Measurements from ENCODE around the gene KCNK2. TPM values are rescaled to one million over a fixed set of nuclear protein-coding genes. Genes with fewer than 3 reads are reported as not detected.

Gene KCNK2
- total RNA-seq, 1 donor from 2014 or later = 0.26 TPM

DNA sequence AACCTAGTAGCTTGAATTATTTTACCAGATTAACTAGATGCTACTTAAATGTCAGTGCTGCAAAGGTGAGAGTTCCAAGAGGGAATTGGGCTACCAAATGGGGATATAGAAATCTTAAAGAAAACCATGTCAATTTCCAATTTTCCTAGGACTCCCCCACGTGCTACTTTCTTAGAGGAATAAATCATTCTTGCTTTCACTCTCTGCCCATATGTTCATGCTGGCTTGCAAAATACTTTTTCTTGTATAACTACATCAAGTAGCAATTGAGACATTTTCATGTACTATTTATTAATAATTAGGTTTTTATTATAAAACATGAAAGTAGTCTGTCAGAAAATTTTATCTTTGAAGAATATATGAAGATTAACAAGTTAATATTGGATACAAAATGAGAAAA, 11.8 kb downstream of the KCNK2 start:
- DNase-seq (ENCODE audit: low spot score) = no peak

DNA sequence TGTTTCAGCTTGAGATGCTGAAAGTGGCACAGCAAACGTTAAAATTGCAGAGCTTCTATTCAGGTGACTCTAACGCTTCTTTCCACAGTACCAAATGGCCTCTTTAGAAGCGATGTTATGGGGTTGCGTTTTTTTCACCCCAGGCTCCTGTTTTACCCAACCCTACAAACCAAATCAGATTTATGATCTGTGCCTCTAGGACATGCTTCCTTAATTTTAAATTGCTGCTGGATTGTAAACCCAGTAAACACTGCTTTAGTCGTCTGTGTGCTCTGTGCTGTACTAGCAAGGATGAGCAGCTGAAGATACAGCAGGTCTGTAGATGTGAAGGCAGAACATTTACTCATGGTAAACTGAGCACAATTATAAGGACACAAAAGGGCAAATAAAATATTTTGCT, 13.0 kb downstream of the KCNK2 start:
- no peak for DNase-seq (ENCODE audit: low spot score)

DNA sequence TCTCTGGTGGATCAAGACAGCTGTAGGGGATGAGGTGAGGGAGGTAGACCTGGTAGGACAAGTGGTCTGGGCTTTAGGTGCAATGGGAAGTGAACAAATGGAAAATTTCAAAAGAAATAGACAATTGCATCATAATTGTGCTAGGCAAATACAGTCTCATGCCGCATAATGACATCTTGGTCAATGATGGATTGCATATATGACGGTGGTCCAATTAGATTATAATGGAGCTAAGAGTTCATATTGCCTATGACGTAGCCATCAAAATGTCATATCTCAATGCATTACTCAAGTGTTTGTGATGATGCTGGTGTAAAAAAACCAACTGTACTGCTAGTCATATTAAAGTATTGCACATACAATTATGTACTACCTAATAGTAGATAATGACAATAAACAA, 19.0 kb downstream of the KCNK2 start:
- no peak for DNase-seq (ENCODE audit: low spot score)

DNA sequence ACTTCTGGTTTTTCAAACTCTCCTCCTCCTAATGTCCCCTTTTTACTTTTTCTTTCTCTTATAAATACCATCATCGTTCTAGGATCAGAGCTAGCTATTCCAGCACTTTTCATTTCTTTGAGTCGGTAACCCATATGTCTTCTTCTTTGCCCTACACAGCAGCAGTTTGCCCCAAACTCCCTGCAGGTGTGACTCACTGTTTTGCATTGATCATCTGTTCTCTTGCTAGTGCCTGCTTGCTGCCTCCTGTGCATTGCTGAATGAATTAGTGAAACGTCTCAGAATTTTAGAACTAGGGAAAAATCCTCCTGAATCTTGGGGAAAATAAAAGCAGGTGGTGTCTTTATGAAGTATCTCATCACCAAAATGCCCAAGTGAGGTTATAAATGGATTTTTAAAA, 21.7 kb downstream of the KCNK2 start:
- no peak for DNase-seq (ENCODE audit: low spot score)

DNA sequence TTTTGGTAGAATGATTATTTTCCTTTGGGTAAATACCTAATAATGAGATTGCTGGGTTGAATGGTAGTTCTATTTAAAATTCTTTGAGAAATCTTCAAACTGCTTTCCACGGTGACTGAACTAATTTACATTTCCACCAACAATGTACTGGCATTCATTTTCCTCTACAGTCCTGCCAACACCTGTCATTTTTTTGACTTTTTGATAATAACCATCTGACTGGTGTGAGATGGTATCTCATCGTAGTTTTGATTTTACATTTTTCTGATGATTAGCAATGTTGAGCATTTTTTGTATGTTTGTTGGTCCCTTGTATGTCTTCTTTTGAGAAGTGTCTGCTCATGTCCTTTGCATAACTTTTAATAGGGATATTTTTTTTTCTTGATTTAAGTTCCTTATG, 23.5 kb downstream of the KCNK2 start:
- DNase-seq (ENCODE audit: low spot score) = no peak

DNA sequence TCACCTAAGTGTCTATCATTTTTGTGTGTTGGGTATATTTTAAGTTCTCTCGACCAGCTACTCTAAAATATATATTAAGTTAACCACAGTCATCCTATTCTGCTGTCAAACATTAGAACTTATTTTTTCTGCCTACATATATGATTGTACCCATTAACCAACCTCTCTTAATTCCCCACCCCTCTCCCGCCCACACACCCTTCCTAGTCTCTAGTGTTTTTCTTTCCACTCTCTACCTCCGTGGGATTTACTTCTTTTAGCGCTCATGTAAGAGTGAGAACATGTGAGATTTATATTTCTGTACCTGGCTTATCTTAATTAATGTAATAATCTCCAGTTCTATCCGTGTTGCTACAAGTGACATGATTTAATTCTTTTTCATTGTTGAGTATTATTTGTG, 26.6 kb downstream of the KCNK2 start:
- no peak for DNase-seq (ENCODE audit: low spot score)

DNA sequence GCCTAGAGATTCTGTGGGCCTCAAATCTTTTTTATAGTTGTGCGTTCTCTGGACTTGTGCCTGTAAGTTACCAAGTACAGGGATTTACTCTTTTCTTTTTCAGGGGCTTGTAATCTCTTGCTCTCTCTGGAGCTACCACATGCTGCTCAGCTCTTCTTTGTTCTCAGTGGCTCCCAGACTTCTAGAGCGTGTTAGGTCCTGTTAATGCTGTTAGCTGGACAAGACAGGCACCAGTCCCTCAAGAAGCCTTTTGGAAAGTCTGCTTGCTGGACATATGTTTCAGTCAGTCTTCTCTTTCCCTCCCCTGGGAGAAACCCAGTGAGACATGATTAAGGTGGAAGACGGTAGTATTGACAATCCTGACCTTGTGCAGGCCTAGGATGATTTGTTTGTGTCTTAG, 29.4 kb downstream of the KCNK2 start:
- DNase-seq (ENCODE audit: low spot score) = no peak

DNA sequence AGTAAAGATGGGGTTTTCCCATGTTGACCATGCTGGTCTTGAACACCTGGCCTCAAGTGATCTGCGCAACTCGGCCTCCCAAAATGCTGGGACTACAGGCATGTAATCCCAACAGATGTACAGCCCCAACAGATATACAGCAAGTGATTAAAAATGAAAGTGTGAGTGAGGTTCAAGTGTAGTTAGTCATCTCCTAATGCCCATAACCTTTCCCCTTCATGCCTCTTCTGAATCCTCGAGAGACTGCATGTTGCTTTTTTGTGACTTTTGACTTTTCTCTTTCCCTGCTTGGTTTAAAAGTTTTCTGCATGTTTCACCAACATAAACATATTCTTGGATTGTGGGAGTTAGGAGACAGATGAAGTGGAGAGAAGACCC, 31.2 kb downstream of the KCNK2 start:
- no peak for DNase-seq (ENCODE audit: low spot score)

DNA sequence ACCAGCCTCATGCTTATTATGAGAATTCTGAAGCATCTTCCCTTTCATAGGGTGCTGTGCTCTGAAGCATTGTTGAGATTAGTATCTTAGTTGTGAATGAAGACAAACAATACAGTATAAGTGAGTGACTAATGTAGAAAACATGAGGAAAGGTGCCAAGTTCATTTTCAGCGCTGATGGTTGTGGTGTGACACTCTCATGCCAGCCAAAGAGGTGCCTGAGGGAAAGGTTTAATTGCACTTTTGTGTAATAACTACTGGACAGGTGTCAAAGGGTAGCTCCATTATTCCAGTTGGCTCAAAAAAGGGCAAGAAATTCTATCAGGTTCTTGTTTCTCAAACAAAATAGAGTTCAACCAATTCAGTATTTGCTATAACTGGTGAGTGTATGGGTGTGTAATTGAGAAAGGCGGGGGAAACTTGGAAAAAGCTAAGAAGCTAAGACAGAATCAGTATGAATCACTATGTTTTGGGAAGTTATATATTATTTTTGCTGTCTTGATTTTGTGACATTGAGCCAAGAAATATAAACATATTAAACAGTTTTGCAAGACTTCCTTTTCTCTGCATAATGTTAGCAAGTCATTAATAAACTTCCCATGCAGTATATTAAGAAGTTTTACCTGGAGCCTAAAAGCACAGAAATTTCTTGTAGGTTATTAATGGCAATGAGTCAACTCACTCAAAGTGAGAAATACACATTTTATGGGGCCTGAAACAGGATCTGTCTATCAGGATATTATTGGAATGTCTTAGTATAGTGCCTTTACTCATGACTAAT, 31.8 kb downstream of the KCNK2 start:
- DNase-seq (ENCODE audit: low spot score) = no peak

DNA sequence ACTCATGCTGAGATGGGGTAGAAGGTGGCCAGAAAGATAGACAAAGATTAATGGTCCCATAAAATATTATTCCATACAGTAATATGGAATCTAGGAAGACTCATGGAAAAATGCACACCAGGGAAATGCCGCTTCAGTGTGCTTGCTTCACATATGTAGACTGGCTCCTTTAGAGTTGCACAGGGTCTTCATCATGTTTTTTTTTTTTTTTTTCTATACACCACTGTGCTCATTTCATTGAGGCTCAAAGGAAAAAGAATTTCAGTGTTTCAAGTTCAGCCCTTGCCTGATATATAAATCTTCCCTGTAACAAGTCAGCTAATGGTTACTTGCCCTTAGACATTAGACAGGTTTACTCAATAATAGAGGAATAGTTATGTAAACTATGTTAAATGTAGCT, 33.2 kb downstream of the KCNK2 start:
- no peak for DNase-seq (ENCODE audit: low spot score)

DNA sequence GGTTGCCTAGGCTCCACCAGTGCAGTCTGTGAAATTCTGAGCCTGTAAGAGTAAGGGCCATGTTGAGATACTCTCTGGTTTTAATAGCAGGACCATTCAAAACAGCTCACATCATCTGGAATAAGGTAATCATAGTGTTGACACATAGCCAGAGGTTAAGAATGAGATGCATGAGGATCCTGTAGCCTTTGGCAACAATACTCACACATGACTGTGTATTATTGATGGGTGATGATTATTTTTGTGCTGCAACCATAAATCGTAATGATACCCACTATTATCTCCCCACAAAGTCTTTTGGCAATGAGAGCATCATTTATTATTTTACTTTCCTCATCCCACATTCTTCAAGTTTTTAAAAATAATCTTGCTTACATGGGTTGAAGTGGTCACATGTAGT, 35.5 kb downstream of the KCNK2 start:
- no peak for DNase-seq (ENCODE audit: low spot score)

DNA sequence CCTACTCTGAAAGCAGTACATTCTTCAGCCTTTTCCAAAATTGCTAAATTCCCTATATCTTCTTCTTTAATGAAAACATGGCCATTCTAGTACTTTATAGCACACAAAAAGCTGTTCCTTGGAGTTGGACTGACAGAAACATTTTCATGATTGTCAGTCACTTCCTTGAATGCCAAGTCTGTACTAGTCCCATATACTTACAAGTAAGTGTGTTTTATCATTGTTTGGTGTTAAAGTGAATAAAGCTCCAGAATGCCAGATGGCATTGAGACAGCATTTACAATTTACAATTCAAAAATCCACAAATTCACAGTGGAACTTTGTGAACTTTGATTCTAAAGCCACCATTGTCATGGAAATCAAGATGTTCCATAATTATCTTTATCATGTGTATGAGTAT, 36.5 kb downstream of the KCNK2 start:
- DNase-seq (ENCODE audit: low spot score) = no peak

DNA sequence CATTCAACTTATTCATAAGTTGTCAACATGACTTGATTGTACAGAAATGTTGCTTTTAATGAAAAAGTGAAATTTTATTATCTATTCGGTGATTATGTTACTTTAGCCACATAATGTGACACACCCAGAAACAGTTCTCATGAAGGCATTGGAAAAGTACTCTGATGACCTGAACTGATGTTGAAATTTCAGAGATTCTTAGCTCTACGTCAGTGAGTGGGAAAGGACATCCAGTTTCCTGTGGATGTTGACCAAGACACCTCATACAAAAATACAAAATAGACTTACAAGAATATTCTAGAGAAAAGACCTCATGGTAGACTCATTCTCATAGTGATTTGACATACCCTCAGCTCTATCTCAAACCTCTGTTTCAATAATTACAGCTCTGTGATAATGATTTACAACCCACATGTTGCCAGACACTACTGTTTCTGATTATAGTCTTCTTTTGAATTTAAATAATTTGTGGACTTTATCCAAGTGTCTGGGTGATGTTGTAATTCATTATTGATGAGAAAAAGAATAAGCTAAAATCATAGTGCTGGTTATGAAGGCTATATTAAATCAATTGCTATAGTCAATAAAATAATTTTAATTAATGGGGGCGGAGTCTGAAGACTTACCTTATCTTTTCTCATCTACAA, 37.3 kb downstream of the KCNK2 start:
- DNase-seq (ENCODE audit: low spot score) = no peak

DNA sequence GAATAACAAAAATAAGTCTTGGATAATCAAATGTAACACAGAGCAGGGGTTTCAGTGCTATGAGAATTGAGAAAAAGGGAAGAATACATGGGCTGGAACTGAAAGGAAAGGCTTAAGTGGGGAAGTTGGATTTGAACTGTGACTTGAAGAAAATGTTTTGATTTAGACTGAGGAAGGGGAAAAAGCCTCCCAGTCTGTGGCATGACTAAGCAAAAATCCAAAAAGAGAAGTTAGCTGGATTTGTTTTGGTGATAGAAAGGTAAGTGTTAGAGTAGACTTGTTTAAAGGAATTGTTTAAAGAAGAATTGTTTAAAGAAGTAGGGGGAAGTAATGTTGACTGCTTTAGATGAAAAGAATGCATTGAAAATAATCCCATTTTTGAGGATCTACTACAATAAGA, 46.0 kb downstream of the KCNK2 start:
- DNase-seq (ENCODE audit: low spot score) = no peak

DNA sequence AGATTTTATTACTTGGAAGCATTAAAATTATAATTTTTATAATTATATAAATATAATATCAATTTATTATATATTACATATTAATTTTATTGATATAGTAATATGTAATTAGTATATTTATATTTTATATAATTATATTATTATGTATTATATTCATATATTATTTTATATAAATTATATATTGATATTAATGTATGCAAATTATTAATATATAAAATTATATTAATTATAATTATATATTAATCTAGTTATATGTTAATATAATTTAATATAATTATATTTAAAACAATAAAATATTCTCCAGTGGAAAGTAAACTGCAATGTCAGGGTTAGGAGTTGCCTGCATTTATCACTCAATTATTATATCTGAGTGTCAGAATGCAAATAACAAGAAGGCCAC, 48.8 kb downstream of the KCNK2 start:
- no peak for DNase-seq (ENCODE audit: low spot score)

DNA sequence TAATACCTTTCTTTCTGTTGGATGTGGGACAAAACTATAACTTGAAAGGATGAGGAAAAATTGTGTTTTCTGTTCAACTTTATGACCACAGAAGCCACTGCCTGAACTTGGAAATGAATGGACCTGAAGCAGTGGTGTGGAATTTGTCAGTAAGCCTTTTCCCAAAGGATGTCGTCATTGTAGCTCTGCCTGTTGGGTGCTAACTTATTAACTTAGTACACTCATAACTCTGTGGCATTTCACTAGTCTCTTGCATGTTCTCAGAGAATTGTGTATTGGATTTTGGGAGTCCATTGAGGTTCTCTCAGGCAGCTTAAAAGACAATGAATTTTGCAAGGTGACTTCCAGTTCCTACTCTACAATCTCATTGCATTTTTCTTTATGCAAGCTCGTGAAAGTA, 49.6 kb downstream of the KCNK2 start:
- DNase-seq (ENCODE audit: low spot score) = no peak

DNA sequence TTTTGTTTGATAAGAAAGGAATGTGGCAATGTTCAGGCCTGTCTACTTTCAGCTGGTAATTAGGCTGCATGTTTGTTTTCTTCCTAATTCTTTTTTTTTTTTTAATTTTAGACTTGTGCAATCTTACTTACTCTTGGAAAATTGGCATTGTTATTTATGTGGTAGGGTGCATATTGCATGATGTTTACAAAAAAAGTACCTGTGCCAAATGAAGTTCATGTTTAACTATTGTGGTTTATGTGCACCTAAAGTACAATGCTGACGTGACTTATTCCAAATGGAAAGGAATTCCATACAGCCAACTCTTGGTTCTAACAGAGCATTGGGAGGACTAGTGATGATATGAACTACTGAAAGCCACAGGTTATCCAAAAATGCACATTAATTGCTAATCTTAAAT, 51.0 kb downstream of the KCNK2 start:
- DNase-seq (ENCODE audit: low spot score) = no peak

DNA sequence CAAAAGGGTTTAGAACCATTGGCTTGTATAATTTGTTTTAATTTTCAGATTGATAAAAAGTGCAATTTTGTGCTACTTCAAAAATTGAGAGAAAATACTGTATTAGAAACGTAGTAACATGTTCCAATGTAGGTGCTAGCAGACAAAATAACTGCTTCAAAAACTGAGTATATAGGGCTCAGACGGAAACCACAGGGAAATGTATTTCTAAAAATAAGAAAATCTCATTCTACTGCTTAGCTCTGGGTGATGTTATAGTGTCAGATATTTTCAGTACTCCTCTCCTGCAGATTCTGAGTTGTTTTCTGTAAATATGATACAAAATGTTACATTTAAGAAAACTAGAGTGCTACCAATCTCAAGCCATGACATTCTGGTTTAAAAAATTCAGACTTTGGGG, 55.4 kb downstream of the KCNK2 start:
- DNase-seq (ENCODE audit: low spot score) = no peak

DNA sequence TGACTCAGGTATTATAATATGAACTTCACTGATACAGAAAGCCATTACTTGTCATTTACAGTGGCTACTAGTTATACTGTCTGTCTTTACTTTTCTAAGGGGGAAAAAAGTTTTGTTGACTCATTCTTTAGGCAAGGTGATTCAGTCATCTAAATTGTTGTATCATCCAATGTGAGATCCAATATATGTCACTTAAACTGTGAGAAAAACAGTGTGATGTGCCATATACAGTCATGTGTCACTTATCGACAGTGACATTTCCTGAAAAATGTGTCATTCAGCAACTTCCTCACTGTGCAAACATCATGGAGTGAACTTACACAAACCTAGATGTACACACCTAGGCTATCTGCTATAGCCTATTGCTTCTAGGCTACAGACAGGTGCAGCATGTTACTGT, 57.6 kb downstream of the KCNK2 start:
- no peak for DNase-seq (ENCODE audit: low spot score)

DNA sequence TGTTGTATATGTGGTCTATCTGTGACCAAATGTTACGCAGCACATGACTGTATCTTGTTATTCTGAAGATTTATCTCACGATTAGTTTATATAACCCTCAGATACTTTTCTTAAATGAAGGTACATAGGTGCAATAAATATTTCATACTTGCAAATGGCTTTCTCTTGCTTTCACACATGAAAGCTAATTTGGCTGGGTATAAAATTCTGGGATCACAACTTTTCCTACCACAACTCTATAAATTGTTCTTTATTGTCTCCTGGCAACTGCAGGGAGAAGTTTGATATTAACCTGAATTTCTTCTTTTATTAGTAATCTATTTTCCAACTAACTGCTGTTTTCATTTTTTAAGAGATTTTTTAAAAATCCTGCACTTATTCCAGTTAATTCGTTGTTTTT, 58.9 kb downstream of the KCNK2 start:
- no peak for DNase-seq (ENCODE audit: low spot score)

DNA sequence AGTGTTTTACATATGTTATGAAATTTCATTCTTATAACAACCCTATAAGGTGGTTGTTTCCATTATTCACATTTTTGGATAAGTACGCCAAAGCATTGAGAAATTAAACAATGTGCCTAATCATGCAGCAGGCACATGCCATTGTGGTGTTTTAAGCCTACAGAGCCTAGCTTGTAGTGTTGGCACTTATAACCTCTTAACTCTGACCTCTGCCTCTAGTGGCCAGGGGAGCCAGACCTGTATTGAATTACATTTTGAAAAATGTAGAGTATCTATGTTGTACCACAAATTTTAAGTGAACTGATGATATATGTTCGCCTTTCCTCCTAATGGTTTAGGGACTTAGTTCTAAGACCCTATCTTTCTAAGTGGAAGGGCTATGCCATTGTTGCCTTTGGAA, 61.0 kb downstream of the KCNK2 start:
- no peak for DNase-seq (ENCODE audit: low spot score)

DNA sequence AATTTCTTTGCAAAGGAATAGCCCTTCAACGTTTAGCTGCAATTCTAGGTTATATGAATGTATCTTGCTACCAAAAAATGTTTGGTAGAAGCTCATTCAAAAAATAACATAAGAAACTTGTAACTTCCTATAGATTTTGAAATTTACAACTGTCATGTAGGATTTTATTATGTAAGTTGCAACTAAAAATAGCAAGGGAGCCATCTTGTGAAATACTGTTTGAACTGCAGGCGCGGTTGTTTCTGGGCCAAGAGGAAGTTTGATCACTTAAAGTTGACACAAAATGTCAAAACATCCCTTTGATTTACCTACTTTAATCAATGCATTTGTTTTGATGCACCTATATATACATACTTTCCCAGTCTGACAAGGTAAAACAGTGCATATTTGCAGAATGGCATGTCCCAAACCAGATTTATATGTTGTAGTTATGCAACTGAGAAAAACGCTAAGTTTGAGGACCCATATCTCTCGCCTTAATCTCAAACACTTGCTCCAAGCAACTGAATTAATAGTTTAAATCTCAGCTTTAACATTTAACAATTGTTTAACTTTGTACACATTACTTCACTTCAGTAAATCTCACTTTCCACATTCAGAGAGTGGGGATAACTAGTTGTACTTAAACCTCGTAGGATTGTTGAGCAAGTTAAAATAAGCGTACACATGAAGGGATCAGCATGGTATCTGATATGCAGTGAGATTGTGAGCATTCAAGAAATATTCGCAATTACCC, 63.9 kb downstream of the KCNK2 start:
- DNase-seq (ENCODE audit: low spot score) = no peak

DNA sequence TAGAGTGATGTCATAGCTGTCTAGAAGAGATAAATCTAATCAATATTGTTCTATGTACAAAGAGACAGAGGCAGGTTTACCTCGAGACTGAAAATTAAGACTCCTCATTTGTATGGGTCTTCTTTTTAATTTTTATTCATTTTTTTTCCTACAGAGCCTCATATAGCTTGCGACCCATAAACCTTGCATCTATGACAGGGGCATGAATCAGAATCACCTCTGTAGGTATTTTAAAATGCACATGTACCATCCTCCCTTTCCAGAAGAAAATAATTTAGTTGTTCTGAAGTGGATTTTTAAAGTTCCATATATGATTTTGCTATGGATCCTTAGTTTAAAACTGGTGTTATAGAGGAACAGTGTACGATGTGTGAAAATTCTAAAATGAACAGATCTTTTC, 64.5 kb downstream of the KCNK2 start:
- no peak for DNase-seq (ENCODE audit: low spot score)
